ENCODE results near the gene ITPRIP.

The ITPRIP gene

GRCh38 chr10:104291439-104291951 is 46.8 kb downstream of the ITPRIP start:
- TF ChIP-seq YY1 (IDR thresholded peaks at IDR 0.05; ENCODE audit: low read depth) = 0 out of 2 replicates have a peak, but pooled peaks have one; percentile 20
- TF ChIP-seq RAD21 (IDR thresholded peaks at IDR 0.05; ENCODE audit: low read depth) = peak; percentile 83
- TF ChIP-seq EP300 (IDR thresholded peaks at IDR 0.05; ENCODE audit: borderline replicate concordance) = peak; percentile 25; the same call in 1 of the 2 replicates
- TF ChIP-seq MAX (IDR thresholded peaks at IDR 0.05) = peak; percentile 44
- TF ChIP-seq CEBPB (IDR thresholded peaks at IDR 0.05) = 0 out of 2 replicates have a peak, but pooled peaks have one; percentile 18
- TF ChIP-seq NFIC (IDR thresholded peaks at IDR 0.05) = no peak

- no peak for TF ChIP-seq YY1 (IDR thresholded peaks at IDR 0.05; ENCODE audit: low read depth)
- TF ChIP-seq EP300 (IDR thresholded peaks at IDR 0.05; ENCODE audit: borderline replicate concordance) = no peak
- TF ChIP-seq REST (IDR thresholded peaks at IDR 0.05; ENCODE audit: low read depth) = no peak
- TF ChIP-seq MAX (IDR thresholded peaks at IDR 0.05) = no peak
- TF ChIP-seq TAF1 (IDR thresholded peaks at IDR 0.05; ENCODE audit: low read depth) = no peak
- no peak for TF ChIP-seq EGR1 (IDR thresholded peaks at IDR 0.05)
- TF ChIP-seq RAD21 (IDR thresholded peaks at IDR 0.05; ENCODE audit: low read depth) = no peak
- TF ChIP-seq FOXM1 (IDR thresholded peaks at IDR 0.05; ENCODE audit: borderline replicate concordance, low read depth) = no peak
- no peak for TF ChIP-seq CREB1 (IDR thresholded peaks at IDR 0.05; ENCODE audit: low read depth)
- no peak for TF ChIP-seq USF1 (IDR thresholded peaks at IDR 0.05)
- TF ChIP-seq TEAD4 (IDR thresholded peaks at IDR 0.05) = no peak
- no peak for TF ChIP-seq CEBPB (IDR thresholded peaks at IDR 0.05)
- TF ChIP-seq ZBTB7A (IDR thresholded peaks at IDR 0.05; ENCODE audit: low read depth) = no peak
- no peak for TF ChIP-seq NFIC (IDR thresholded peaks at IDR 0.05)
- no peak for TF ChIP-seq TCF12 (IDR thresholded peaks at IDR 0.05; ENCODE audit: low read depth)
Observed at GRCh38 chr10:104288355-104288754, 49.9 kb downstream of the ITPRIP start.

- TF ChIP-seq TEAD4 (IDR thresholded peaks at IDR 0.05) = no peak
- no peak for TF ChIP-seq CEBPB (IDR thresholded peaks at IDR 0.05)
- TF ChIP-seq TCF12 (IDR thresholded peaks at IDR 0.05; ENCODE audit: low read depth) = no peak
- TF ChIP-seq EP300 (IDR thresholded peaks at IDR 0.05; ENCODE audit: borderline replicate concordance) = no peak
- TF ChIP-seq USF1 (IDR thresholded peaks at IDR 0.05) = no peak
- TF ChIP-seq TAF1 (IDR thresholded peaks at IDR 0.05; ENCODE audit: low read depth) = no peak
- no peak for TF ChIP-seq REST (IDR thresholded peaks at IDR 0.05; ENCODE audit: low read depth)
- TF ChIP-seq NFIC (IDR thresholded peaks at IDR 0.05) = no peak
- TF ChIP-seq ZBTB7A (IDR thresholded peaks at IDR 0.05; ENCODE audit: low read depth) = no peak
- no peak for TF ChIP-seq EGR1 (IDR thresholded peaks at IDR 0.05)
- no peak for TF ChIP-seq FOXM1 (IDR thresholded peaks at IDR 0.05; ENCODE audit: borderline replicate concordance, low read depth)
- no peak for TF ChIP-seq RAD21 (IDR thresholded peaks at IDR 0.05; ENCODE audit: low read depth)
- no peak for TF ChIP-seq YY1 (IDR thresholded peaks at IDR 0.05; ENCODE audit: low read depth)
- no peak for TF ChIP-seq CREB1 (IDR thresholded peaks at IDR 0.05; ENCODE audit: low read depth)
- TF ChIP-seq MAX (IDR thresholded peaks at IDR 0.05) = no peak
Observed at GRCh38 chr10:104286939-104287338, 51.3 kb downstream of the ITPRIP start.

- no peak for TF ChIP-seq TCF12 (IDR thresholded peaks at IDR 0.05; ENCODE audit: low read depth)
- no peak for TF ChIP-seq CREB1 (IDR thresholded peaks at IDR 0.05; ENCODE audit: low read depth)
- no peak for TF ChIP-seq FOXM1 (IDR thresholded peaks at IDR 0.05; ENCODE audit: borderline replicate concordance, low read depth)
- no peak for TF ChIP-seq YY1 (IDR thresholded peaks at IDR 0.05; ENCODE audit: low read depth)
- no peak for TF ChIP-seq USF1 (IDR thresholded peaks at IDR 0.05)
- TF ChIP-seq EP300 (IDR thresholded peaks at IDR 0.05; ENCODE audit: borderline replicate concordance) = no peak
- no peak for TF ChIP-seq TAF1 (IDR thresholded peaks at IDR 0.05; ENCODE audit: low read depth)
- TF ChIP-seq RAD21 (IDR thresholded peaks at IDR 0.05; ENCODE audit: low read depth) = no peak
- TF ChIP-seq EGR1 (IDR thresholded peaks at IDR 0.05) = no peak
- TF ChIP-seq CEBPB (IDR thresholded peaks at IDR 0.05) = no peak
Observed at GRCh38 chr10:104284846-104285245, 53.4 kb downstream of the ITPRIP start.

- TF ChIP-seq CEBPB (IDR thresholded peaks at IDR 0.05) (no peak), REST (IDR thresholded peaks at IDR 0.05; ENCODE audit: low read depth) (no peak), FOXM1 (IDR thresholded peaks at IDR 0.05; ENCODE audit: borderline replicate concordance, low read depth) (no peak), MAX (IDR thresholded peaks at IDR 0.05) (no peak), YY1 (IDR thresholded peaks at IDR 0.05; ENCODE audit: low read depth) (no peak), EP300 (IDR thresholded peaks at IDR 0.05; ENCODE audit: borderline replicate concordance) (no peak), ZBTB7A (IDR thresholded peaks at IDR 0.05; ENCODE audit: low read depth) (no peak), RAD21 (IDR thresholded peaks at IDR 0.05; ENCODE audit: low read depth) (no peak), EGR1 (IDR thresholded peaks at IDR 0.05) (no peak), TEAD4 (IDR thresholded peaks at IDR 0.05) (no peak), TCF12 (IDR thresholded peaks at IDR 0.05; ENCODE audit: low read depth) (no peak), NFIC (IDR thresholded peaks at IDR 0.05) (no peak), USF1 (IDR thresholded peaks at IDR 0.05) (no peak), CREB1 (IDR thresholded peaks at IDR 0.05; ENCODE audit: low read depth) (no peak), TAF1 (IDR thresholded peaks at IDR 0.05; ENCODE audit: low read depth) (no peak)
Observed at GRCh38 chr10:104281694-104282093, 56.6 kb downstream of the ITPRIP start.

Measured in Ishikawa (cell line).